ENCODE data around the gene CFAP20DC. TPM values are rescaled to one million over a fixed set of nuclear protein-coding genes. Genes with fewer than 3 reads are reported as not detected.

Gene CFAP20DC
- total and polyA plus RNA-seq, 2 experiments from 2014 or later = 2.2 to 2.3 TPM

GRCh38 chr3:58792921-58793451, 256.8 kb downstream of the CFAP20DC start:
- H3K79me2 ChIP-seq = no peaks in the 10 kb centered on the region
- no peak overlapping the region for H3K4me3 ChIP-seq
- no peaks in the 10 kb centered on the region for H4K20me1 ChIP-seq (ENCODE audit: insufficient read depth, poor library complexity, severe bottlenecking)
- no peak overlapping the region for H3K27ac ChIP-seq
- no peaks in the 10 kb centered on the region for H3K4me1 ChIP-seq (ENCODE audit: insufficient read depth)
- no peak overlapping the region for H2AFZ ChIP-seq
- TF ChIP-seq EZH2 (IDR thresholded peaks at IDR 0.05; ENCODE audit: borderline replicate concordance) (no peak), CTCF (IDR thresholded peaks at IDR 0.05; ENCODE audit: poor library complexity) (no peak), EZH2phosphoT487 (IDR thresholded peaks at IDR 0.05; ENCODE audit: low read depth, severe bottlenecking, unreplicated experiment) (no peak)
- no peaks in the 10 kb centered on the region for H3K9me2 ChIP-seq (replicated peaks; ENCODE audit: insufficient read depth)
- WGBS (ENCODE audit: low lambda C conversion rate, missing lambda C conversion rate) = 87% methylated on average over 2 of the region's 2 CpGs
- no peaks in the 10 kb centered on the region for H3K36me3 ChIP-seq (replicated peaks; ENCODE audit: insufficient read depth, low read depth)
- no peak for DNase-seq (ENCODE audit: low spot score)
- H3K4me2 ChIP-seq = no peak overlapping the region
- H3K27me3 ChIP-seq = no peaks in the 10 kb centered on the region
- H3K9me3 ChIP-seq (ENCODE audit: low read depth) = no peaks in the 10 kb centered on the region

- H3K27ac ChIP-seq = no peak overlapping the region
- H2AFZ ChIP-seq = no peak overlapping the region
- no peak overlapping the region for H3K4me3 ChIP-seq
- H3K36me3 ChIP-seq (replicated peaks; ENCODE audit: insufficient read depth, low read depth) = no peaks in the 10 kb centered on the region
- H4K20me1 ChIP-seq (ENCODE audit: insufficient read depth, poor library complexity, severe bottlenecking) = no peaks in the 10 kb centered on the region
- no peak for TF ChIP-seq EZH2phosphoT487 (IDR thresholded peaks at IDR 0.05; ENCODE audit: low read depth, severe bottlenecking, unreplicated experiment)
- TF ChIP-seq CTCF (IDR thresholded peaks at IDR 0.05; ENCODE audit: poor library complexity) = no peak
- TF ChIP-seq EZH2 (IDR thresholded peaks at IDR 0.05; ENCODE audit: borderline replicate concordance) = no peak
- no peak for DNase-seq (ENCODE audit: low spot score)
- no peaks in the 10 kb centered on the region for H3K9me2 ChIP-seq (replicated peaks; ENCODE audit: insufficient read depth)
- H3K79me2 ChIP-seq = no peaks in the 10 kb centered on the region
- no peaks in the 10 kb centered on the region for H3K27me3 ChIP-seq
- H3K9me3 ChIP-seq (ENCODE audit: low read depth) = no peaks in the 10 kb centered on the region
- no peak overlapping the region for H3K4me2 ChIP-seq
- H3K4me1 ChIP-seq (ENCODE audit: insufficient read depth) = no peaks in the 10 kb centered on the region
Measured at GRCh38 chr3:58789385-58789784, 260.4 kb downstream of the CFAP20DC start.

- Histone ChIP-seq H3K9me2 (replicated peaks; ENCODE audit: insufficient read depth) (no peaks in the 10 kb centered on the region), H2AFZ (no peak overlapping the region), H3K9me3 (ENCODE audit: low read depth) (peaks cover 8% of the 10 kb centered on the region), H4K20me1 (ENCODE audit: insufficient read depth, poor library complexity, severe bottlenecking) (no peaks in the 10 kb centered on the region), H3K36me3 (replicated peaks; ENCODE audit: insufficient read depth, low read depth) (no peaks in the 10 kb centered on the region), H3K27me3 (no peaks in the 10 kb centered on the region), H3K79me2 (no peaks in the 10 kb centered on the region), H3K27ac (no peak overlapping the region), H3K4me1 (ENCODE audit: insufficient read depth) (no peaks in the 10 kb centered on the region), H3K4me3 (no peak overlapping the region), H3K4me2 (no peak overlapping the region)
- no peak for TF ChIP-seq CTCF (IDR thresholded peaks at IDR 0.05; ENCODE audit: poor library complexity)
- no peak for TF ChIP-seq EZH2phosphoT487 (IDR thresholded peaks at IDR 0.05; ENCODE audit: low read depth, severe bottlenecking, unreplicated experiment)
- no peak for TF ChIP-seq EZH2 (IDR thresholded peaks at IDR 0.05; ENCODE audit: borderline replicate concordance)
- 83% methylated on average over 6 of the region's 6 CpGs for WGBS (ENCODE audit: low lambda C conversion rate, missing lambda C conversion rate)
- DNase-seq (ENCODE audit: low spot score) = no peak
Measured at GRCh38 chr3:58784888-58785287, 264.9 kb downstream of the CFAP20DC start.

- Histone ChIP-seq H3K4me3 (no peak overlapping the region), H3K4me2 (no peak overlapping the region), H3K36me3 (replicated peaks; ENCODE audit: insufficient read depth, low read depth) (no peaks in the 10 kb centered on the region), H3K4me1 (ENCODE audit: insufficient read depth) (no peaks in the 10 kb centered on the region), H3K9me3 (ENCODE audit: low read depth) (peaks cover 11% of the 10 kb centered on the region), H3K27ac (no peak overlapping the region), H2AFZ (no peak overlapping the region), H4K20me1 (ENCODE audit: insufficient read depth, poor library complexity, severe bottlenecking) (no peaks in the 10 kb centered on the region), H3K27me3 (no peaks in the 10 kb centered on the region), H3K9me2 (replicated peaks; ENCODE audit: insufficient read depth) (no peaks in the 10 kb centered on the region), H3K79me2 (no peaks in the 10 kb centered on the region)
- WGBS (ENCODE audit: low lambda C conversion rate, missing lambda C conversion rate) = 92% methylated on average over 4 of the region's 4 CpGs
- no peak for DNase-seq (ENCODE audit: low spot score)
- TF ChIP-seq EZH2phosphoT487 (IDR thresholded peaks at IDR 0.05; ENCODE audit: low read depth, severe bottlenecking, unreplicated experiment) (no peak), EZH2 (IDR thresholded peaks at IDR 0.05; ENCODE audit: borderline replicate concordance) (no peak), CTCF (IDR thresholded peaks at IDR 0.05; ENCODE audit: poor library complexity) (no peak)
Measured at GRCh38 chr3:58784425-58784824, 265.4 kb downstream of the CFAP20DC start.
